ENCODE data around the gene PRKCE. TPM values are rescaled to one million over a fixed set of nuclear protein-coding genes. Genes with fewer than 3 reads are reported as not detected.

The PRKCE gene
- total and polyA plus RNA-seq, 2 of the 8 experiments (the other 6 are each of a cell fraction or from before 2014, with no cell fraction given), result 0.54 to 2.1 TPM

DNA sequence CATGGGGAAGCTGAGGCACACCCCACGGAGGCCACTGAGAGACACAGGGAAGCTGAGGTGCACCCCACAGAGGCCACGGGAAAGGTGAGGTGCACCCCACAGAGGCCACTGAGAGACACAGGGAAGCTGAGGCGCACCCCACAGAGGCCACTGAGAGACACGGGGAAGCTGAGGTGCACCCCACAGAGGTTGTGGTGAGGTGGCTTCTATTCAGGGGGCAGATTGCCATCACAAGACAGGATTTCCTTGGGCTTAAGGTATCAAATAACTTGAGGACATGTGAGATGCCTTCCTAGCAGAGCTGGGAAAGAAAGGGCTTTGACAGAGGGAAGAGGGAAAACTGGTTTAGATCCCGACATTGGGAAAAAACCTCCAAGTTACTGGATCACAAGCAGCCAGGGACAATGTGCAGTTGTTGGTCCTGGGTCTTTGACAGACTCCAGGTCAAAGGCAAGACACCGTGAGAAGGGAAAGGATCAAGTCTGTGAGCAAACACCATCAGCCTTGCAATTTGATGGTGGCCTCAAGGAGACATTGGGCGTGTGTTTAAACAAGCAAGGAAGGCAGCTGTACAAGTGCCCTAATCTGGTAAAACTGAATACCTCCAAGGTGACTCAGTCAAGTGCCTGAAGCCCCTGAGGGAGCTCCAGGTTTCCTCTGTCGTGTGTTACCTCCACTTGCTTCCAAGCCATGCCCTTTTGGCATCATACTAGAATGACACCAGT, 512.5 kb downstream of the PRKCE start:
- Histone ChIP-seq H3K4me1 (replicated peaks in 1 of 4; ENCODE audit: control insufficient read depth in 3 of 4, insufficient read depth in 4 of 4, low read length in 3 of 4) (peaks cover 0 to 3% (median 1%) of the 10 kb centered on the region in 4 experiments; a peak in 3 of 7 replicates), H2AK5ac (ENCODE audit: low read depth, low read length) (no peak overlapping the region), H3K27ac (ENCODE audit: low read depth, low read length) (no peak overlapping the region), H3K56ac (replicated peaks; ENCODE audit: insufficient read length, low read depth, low read length) (no peak overlapping the region), H3K9ac (replicated peaks in 1 of 4; ENCODE audit: extremely low read depth in 1 of 4, low read depth in 3 of 4, low read length in 3 of 4) (no peak overlapping the region), H2BK5ac (ENCODE audit: low read depth, low read length) (no peak overlapping the region), H2BK120ac (replicated peaks; ENCODE audit: low read depth, low read length) (no peak overlapping the region), H2BK12ac (ENCODE audit: low read depth, low read length) (no peak overlapping the region), H4K20me1 (replicated peaks in 1 of 2; ENCODE audit: control insufficient read depth in 1 of 2, insufficient read depth in 2 of 2, low read length in 2 of 2) (no peaks in the 10 kb centered on the region), H2BK20ac (ENCODE audit: low read length) (no peak overlapping the region), H3K4me3 (ENCODE audit: extremely low read depth in 1 of 4, insufficient read depth in 2 of 4, low read depth in 3 of 4, low read length in 4 of 4) (no peak overlapping the region), H2BK15ac (ENCODE audit: low read length) (no peak overlapping the region), H4K91ac (replicated peaks; ENCODE audit: insufficient read length, low read length) (no peak overlapping the region), H3K79me1 (ENCODE audit: low read depth, low read length) (no peaks in the 10 kb centered on the region), H3K27me3 (replicated peaks in 1 of 4; ENCODE audit: control insufficient read depth in 3 of 4, extremely low read depth in 1 of 4, insufficient read depth in 3 of 4, low read length in 3 of 4) (no peaks in the 10 kb centered on the region), H3K23me2 (ENCODE audit: low read depth, low read length) (no peaks in the 10 kb centered on the region), H3K9me3 (ENCODE audit: insufficient read depth in 2 of 2, low read depth in 1 of 2, low read length in 1 of 2) (no peaks in the 10 kb centered on the region), H3K4me2 (ENCODE audit: insufficient read depth in 1 of 2, low read depth in 2 of 2, low read length in 2 of 2) (no peak overlapping the region), H3K23ac (ENCODE audit: insufficient read length) (no peak overlapping the region), H3K4ac (replicated peaks; ENCODE audit: insufficient read length, low read depth, low read length) (no peak overlapping the region), H3K36me3 (ENCODE audit: control insufficient read depth in 2 of 4, insufficient read depth in 4 of 4, low read length in 3 of 4) (no peaks in the 10 kb centered on the region; a peak in 1 of 8 replicates), H4K5ac (ENCODE audit: insufficient read length, low read depth, low read length) (no peak overlapping the region), H4K8ac (ENCODE audit: extremely low read depth, insufficient read depth, low read length) (no peak overlapping the region), H3K79me2 (ENCODE audit: control insufficient read depth in 1 of 2, insufficient read depth in 2 of 2, low read length in 2 of 2) (no peaks in the 10 kb centered on the region), H2AFZ (ENCODE audit: low read length) (no peak overlapping the region), H3K14ac (ENCODE audit: insufficient read length) (no peak overlapping the region), H3K18ac (ENCODE audit: extremely low read depth, low read length) (no peak overlapping the region)
- CTCF ChIA-PET (ENCODE audit: partially characterized antibody), result interaction anchor here (0.6 to 1.4 kb wide), 8 partner anchors 13 to 172 kb away, joined by 3 to 4 read pairs (median 3); no protein-coding TSS in a partner anchor
- 77% methylated on average over 7 of the region's 8 CpGs; no CpG with 5 or more reads in 1 of the 2 experiments for WGBS, 2 experiments (ENCODE audit: extremely low coverage in 1 of 2, insufficient coverage in 1 of 2, insufficient read length in 1 of 2, insufficient replicate concordance in 2 of 2, low coverage in 1 of 2, low lambda C conversion rate in 2 of 2, missing lambda C conversion rate in 1 of 2)
- POLR2A ChIA-PET (ENCODE audit: partially characterized antibody), result no interaction called here
- DNase-seq (ENCODE audit: low read depth in 1 of 2, low spot score in 2 of 2), result no peak
- no peak for FAIRE-seq
- TF ChIP-seq RXRA (IDR thresholded peaks at IDR 0.05; ENCODE audit: insufficient read depth, low read depth, low read length), result no peak
- TF ChIP-seq KDM5A (IDR thresholded peaks at IDR 0.05; ENCODE audit: low read length), result no peak
- TF ChIP-seq TBP (IDR thresholded peaks at IDR 0.05; ENCODE audit: low read depth, low read length), result no peak
- no peak for TF ChIP-seq SP4 (IDR thresholded peaks at IDR 0.05; ENCODE audit: low read length)
- no peak for TF ChIP-seq ATF2 (IDR thresholded peaks at IDR 0.05; ENCODE audit: low read length)
